ENCODE data around the gene FITM1.

FITM1 gene

DNA sequence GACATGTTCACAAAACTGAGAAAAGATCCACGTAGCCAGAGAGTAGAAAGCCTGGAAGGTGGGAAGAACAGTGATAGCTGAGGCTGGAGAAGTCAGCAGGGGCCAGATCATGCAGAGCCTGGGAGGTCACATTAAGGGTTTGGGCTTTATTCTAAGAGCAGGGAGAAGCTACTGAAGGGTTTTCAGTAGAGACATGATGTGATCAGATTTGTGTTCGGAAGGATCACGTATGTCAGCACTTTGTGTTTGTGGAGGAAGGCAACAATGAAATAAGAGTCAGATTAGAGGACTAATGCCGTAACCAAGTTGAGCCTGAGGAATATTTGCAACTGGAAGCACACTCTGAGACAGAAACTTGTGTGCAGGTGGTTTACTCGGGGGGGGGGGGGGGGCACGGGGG is 40.6 kb upstream of the FITM1 start:
- no peak for TF ChIP-seq ZNF384 (IDR thresholded peaks at IDR 0.05)
- no peak for TF ChIP-seq CTBP1 (IDR thresholded peaks at IDR 0.05; ENCODE audit: borderline replicate concordance)
- TF ChIP-seq HDGF (IDR thresholded peaks at IDR 0.05; ENCODE audit: borderline replicate concordance), result no peak
- TF ChIP-seq SP1 (IDR thresholded peaks at IDR 0.05), result no peak
- TF ChIP-seq ARNT (IDR thresholded peaks at IDR 0.05), result no peak
- TF ChIP-seq BHLHE40 (IDR thresholded peaks at IDR 0.05; ENCODE audit: borderline replicate concordance), result no peak
- ChIA-PET CTCF (interaction anchor here (0.6 to 8.4 kb wide), 10 partner anchors 9 to 636 kb away, joined by 3 to 153 read pairs (median 6); partner anchors contain the start of genes DCAF11, EMC9, NRL and RABGGTA), POLR2A (interaction anchor here (1.2 to 6.7 kb wide), 2 partner anchors 24 to 33 kb away, joined by 3 to 73 read pairs; partner anchors contain the start of genes DCAF11 and NRL)
- no peak for DNase-seq (ENCODE audit: extremely low spot score)

DNA sequence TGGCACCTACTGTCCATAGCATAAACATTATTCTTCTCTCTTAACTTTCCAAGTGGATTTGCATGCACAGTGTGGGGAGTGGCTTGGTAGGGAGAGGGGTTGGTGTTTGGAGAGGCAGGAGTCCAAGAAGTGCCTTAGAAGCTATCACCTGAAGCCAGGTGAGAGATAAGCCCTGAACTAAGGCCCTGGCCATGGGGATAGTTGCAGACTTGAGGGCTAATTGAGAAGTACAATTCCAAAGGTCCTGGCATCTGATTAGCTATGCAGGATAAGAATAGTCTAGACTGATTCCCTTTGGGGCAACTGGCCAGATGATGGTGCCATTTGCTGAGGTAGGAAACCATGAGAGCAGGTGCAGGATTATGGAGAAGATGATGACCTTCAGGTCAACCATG is 38.4 kb upstream of the FITM1 start:
- no peak for DNase-seq (ENCODE audit: extremely low spot score)
- ChIA-PET CTCF (interaction anchor here (0.5 to 8.4 kb wide), 10 partner anchors 11 to 77 kb away, joined by 3 to 153 read pairs (median 4); partner anchors contain the start of genes CARMIL3, DCAF11 and NRL), POLR2A (interaction anchor here (1.0 to 8.8 kb wide), 11 partner anchors 7 to 49 kb away, joined by 4 to 162 read pairs (median 23); partner anchors contain the start of genes CARMIL3, DCAF11, EMC9 and NRL)
- no peak for TF ChIP-seq CTBP1 (IDR thresholded peaks at IDR 0.05; ENCODE audit: borderline replicate concordance)
- no peak for TF ChIP-seq FOXM1 (IDR thresholded peaks at IDR 0.05; ENCODE audit: borderline replicate concordance)
- TF ChIP-seq NFRKB (IDR thresholded peaks at IDR 0.05), result no peak
- no peak for TF ChIP-seq ARNT (IDR thresholded peaks at IDR 0.05)
- no peak for TF ChIP-seq BHLHE40 (IDR thresholded peaks at IDR 0.05; ENCODE audit: borderline replicate concordance)
- no peak for TF ChIP-seq SUZ12 (IDR thresholded peaks at IDR 0.05)
- no peak for TF ChIP-seq ELF4 (IDR thresholded peaks at IDR 0.05)
- TF ChIP-seq LEF1 (IDR thresholded peaks at IDR 0.05; ENCODE audit: borderline replicate concordance), result no peak
- no peak for TF ChIP-seq TARDBP (IDR thresholded peaks at IDR 0.05)
- TF ChIP-seq, protein P1, sequence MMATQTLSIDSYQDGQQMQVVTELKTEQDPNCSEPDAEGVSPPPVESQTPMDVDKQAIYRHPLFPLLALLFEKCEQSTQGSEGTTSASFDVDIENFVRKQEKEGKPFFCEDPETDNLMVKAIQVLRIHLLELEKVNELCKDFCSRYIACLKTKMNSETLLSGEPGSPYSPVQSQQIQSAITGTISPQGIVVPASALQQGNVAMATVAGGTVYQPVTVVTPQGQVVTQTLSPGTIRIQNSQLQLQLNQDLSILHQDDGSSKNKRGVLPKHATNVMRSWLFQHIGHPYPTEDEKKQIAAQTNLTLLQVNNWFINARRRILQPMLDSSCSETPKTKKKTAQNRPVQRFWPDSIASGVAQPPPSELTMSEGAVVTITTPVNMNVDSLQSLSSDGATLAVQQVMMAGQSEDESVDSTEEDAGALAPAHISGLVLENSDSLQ (IDR thresholded peaks at IDR 0.05), result no peak
- no peak for TF ChIP-seq FOXA1 (IDR thresholded peaks at IDR 0.05)
- no peak for TF ChIP-seq FOXK2 (IDR thresholded peaks at IDR 0.05)
- TF ChIP-seq ZNF384 (IDR thresholded peaks at IDR 0.05), result no peak
- no peak for TF ChIP-seq HDGF (IDR thresholded peaks at IDR 0.05; ENCODE audit: borderline replicate concordance)
- TF ChIP-seq SP1 (IDR thresholded peaks at IDR 0.05), result no peak
- TF ChIP-seq L3MBTL2 (conservative IDR thresholded peaks at IDR 0.05), result no peak

DNA sequence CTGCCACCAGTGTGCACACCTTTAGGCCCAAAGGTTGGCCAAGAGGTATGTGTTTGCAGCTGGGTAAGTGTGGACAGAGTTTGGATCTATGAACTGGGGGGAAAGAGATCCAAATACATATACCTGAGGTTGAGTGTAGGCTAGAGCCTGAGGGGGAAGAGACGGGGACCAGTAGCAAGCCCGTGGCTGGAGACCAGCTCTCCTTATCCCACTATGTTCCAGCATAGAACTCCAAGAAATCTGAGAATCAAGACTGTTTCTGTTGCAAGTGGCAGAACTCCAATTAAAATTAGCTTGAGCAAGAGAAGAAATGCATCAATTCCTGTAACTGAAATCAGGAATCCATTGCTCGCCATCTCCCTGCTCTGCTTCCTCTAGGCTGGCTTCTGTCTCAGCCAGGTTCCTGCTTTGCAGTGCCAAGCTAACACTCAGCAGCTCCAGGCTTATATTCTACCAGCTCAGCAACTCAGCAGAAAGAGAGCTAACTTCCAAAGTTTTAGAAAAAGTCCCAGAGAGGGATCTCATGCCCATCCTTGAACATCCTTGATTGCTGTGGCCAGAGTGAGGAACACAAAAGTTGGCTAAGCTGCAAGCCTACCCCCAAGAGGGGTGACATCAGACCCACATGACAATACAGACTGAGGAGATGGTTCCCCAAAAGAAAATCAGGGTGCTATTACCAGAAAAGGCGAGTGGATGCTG is 37.8 kb upstream of the FITM1 start:
- ChIA-PET CTCF (interaction anchor here (0.6 to 8.4 kb wide), 9 partner anchors 12 to 76 kb away, joined by 3 to 153 read pairs (median 3); partner anchors contain the start of genes CARMIL3, DCAF11 and NRL), POLR2A (interaction anchor here (1.0 to 8.8 kb wide), 13 partner anchors 8 to 55 kb away, joined by 4 to 162 read pairs (median 22); partner anchors contain the start of genes CARMIL3, DCAF11, EMC9 and NRL)
- no peak for DNase-seq (ENCODE audit: extremely low spot score)
- TF ChIP-seq ELF4 (IDR thresholded peaks at IDR 0.05) (no peak), ZNF384 (IDR thresholded peaks at IDR 0.05) (no peak), FOXA1 (IDR thresholded peaks at IDR 0.05) (no peak), ARNT (IDR thresholded peaks at IDR 0.05) (no peak), SUZ12 (IDR thresholded peaks at IDR 0.05) (no peak), NFRKB (IDR thresholded peaks at IDR 0.05) (no peak), FOXM1 (IDR thresholded peaks at IDR 0.05; ENCODE audit: borderline replicate concordance) (no peak), L3MBTL2 (conservative IDR thresholded peaks at IDR 0.05) (no peak), SP1 (IDR thresholded peaks at IDR 0.05) (no peak), CTBP1 (IDR thresholded peaks at IDR 0.05; ENCODE audit: borderline replicate concordance) (no peak), LEF1 (IDR thresholded peaks at IDR 0.05; ENCODE audit: borderline replicate concordance) (no peak), TARDBP (IDR thresholded peaks at IDR 0.05) (no peak), BHLHE40 (IDR thresholded peaks at IDR 0.05; ENCODE audit: borderline replicate concordance) (no peak), HDGF (IDR thresholded peaks at IDR 0.05; ENCODE audit: borderline replicate concordance) (no peak), FOXK2 (IDR thresholded peaks at IDR 0.05) (no peak)
- TF ChIP-seq, protein P1 (IDR thresholded peaks at IDR 0.05), result no peak

DNA sequence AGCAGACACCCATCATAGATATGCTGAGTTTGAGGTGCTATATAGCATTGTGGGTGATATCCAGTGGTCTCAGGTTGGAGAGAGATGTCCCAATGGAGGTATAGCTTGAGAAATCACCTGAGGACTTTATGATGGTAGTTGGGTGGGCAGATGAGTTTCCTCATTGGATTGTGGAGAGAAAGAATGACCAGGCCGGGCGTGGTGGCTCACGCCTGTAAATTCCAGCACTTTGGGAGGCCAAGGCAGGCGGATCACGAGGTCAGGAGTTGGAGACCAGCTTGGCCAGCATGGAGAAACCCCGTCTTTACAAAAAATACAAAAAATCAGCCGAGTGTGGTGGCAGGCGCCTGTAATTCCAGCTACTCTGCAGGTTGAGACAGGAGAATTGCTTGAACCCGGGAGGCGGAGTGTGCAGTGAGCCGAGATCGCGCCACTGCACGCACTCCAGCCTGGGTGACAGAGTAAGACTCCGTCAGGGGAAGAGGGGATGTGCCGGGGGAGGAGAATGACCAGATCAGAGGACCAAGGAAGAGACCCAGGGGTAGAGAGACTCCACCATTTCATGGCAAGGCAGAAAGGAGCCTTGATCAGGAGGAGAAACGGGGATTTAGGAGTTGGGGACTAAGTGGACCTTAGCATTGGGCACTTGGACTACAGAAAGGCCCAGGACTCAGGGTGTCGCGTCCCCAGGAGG is 37.1 kb upstream of the FITM1 start:
- TF ChIP-seq CTBP1 (IDR thresholded peaks at IDR 0.05; ENCODE audit: borderline replicate concordance), result no peak
- no peak for TF ChIP-seq FOXA1 (IDR thresholded peaks at IDR 0.05)
- no peak for TF ChIP-seq FOXM1 (IDR thresholded peaks at IDR 0.05; ENCODE audit: borderline replicate concordance)
- TF ChIP-seq SP1 (IDR thresholded peaks at IDR 0.05), result no peak
- TF ChIP-seq, protein P1 (IDR thresholded peaks at IDR 0.05), result no peak
- TF ChIP-seq FOXK2 (IDR thresholded peaks at IDR 0.05), result no peak
- TF ChIP-seq ARNT (IDR thresholded peaks at IDR 0.05), result no peak
- TF ChIP-seq HDGF (IDR thresholded peaks at IDR 0.05; ENCODE audit: borderline replicate concordance), result no peak
- no peak for TF ChIP-seq SUZ12 (IDR thresholded peaks at IDR 0.05)
- TF ChIP-seq ELF4 (IDR thresholded peaks at IDR 0.05), result no peak
- no peak for TF ChIP-seq ZNF384 (IDR thresholded peaks at IDR 0.05)
- TF ChIP-seq TARDBP (IDR thresholded peaks at IDR 0.05), result no peak
- no peak for TF ChIP-seq NFRKB (IDR thresholded peaks at IDR 0.05)
- no peak for TF ChIP-seq LEF1 (IDR thresholded peaks at IDR 0.05; ENCODE audit: borderline replicate concordance)
- TF ChIP-seq BHLHE40 (IDR thresholded peaks at IDR 0.05; ENCODE audit: borderline replicate concordance), result no peak
- CTCF ChIA-PET, result interaction anchor here (0.8 to 8.4 kb wide), 8 partner anchors 12 to 42 kb away, joined by 3 to 153 read pairs (median 4); partner anchors contain the start of gene CARMIL3
- POLR2A ChIA-PET, result interaction anchor here (0.6 to 8.8 kb wide), 28 partner anchors 8 to 999 kb away, joined by 3 to 162 read pairs (median 6); partner anchors contain the start of genes ACIN1, C14orf119, CARMIL3 and CHMP4A
- DNase-seq (ENCODE audit: extremely low spot score), result no peak
